OCI-LY7 (cell line): Measurements from ENCODE around the gene AFF3. TPM values are rescaled to one million over a fixed set of nuclear protein-coding genes. Genes with fewer than 3 reads are reported as not detected.

Source experiments
- BruUV-seq: library from RNA; stranded (reverse); fragments of 400-500 nt; replicated peaks from 2 replicates; lab custom pipeline; 2021; lab: Mats Ljungman, UMichigan
- CTCF ChIA-PET: fragments of 300-600 bp; sonication (Branson Sonifier 250); formaldehyde crosslinking; loops from one replicate; lab custom pipeline; 2022; ENCODE audit warnings: antibody characterized with exemption; ENCODE audit not compliant: unreplicated experiment; lab: Charles Lee
- POLR2A ChIA-PET: fragments of 300-600 bp; sonication (Branson Sonifier 250); formaldehyde crosslinking; loops from one replicate; lab custom pipeline; 2022; ENCODE audit warnings: antibody characterized with exemption; lab: Charles Lee
- DNase-seq: peaks from one replicate; pipeline ENCODE4 v3.0.0-alpha.2; 2015; ENCODE audit warnings: low spot score
- H2AFZ ChIP-seq: fragments of 200-600 bp; sonication (generic), shearing (Covaris generic); 2 replicates; pipeline ENCODE4 v1.6.1; 2014; ENCODE audit warnings: mild to moderate bottlenecking, antibody characterized with exemption, low read length, moderate library complexity
- H3K27ac ChIP-seq: fragments of 200-600 bp; sonication (generic); 2 replicates; pipeline ENCODE4 v1.5.1; 2014; ENCODE audit warnings: mixed run types, low read depth, mild to moderate bottlenecking, moderate library complexity, low read length, inconsistent platforms; ENCODE audit not compliant: poor library complexity, severe bottlenecking
- H3K36me3 ChIP-seq: fragments of 200-600 bp; sonication (generic); 2 replicates; pipeline ENCODE4 v1.6.1; 2014; ENCODE audit warnings: mild to moderate bottlenecking, antibody characterized with exemption, low read length, moderate library complexity, mixed read lengths; ENCODE audit not compliant: insufficient read depth
- H3K4me1 ChIP-seq: fragments of 200-600 bp; sonication (generic); 2 replicates; pipeline ENCODE4 v1.5.1; 2014; ENCODE audit warnings: mild to moderate bottlenecking, low read length; ENCODE audit not compliant: insufficient read depth, poor library complexity, severe bottlenecking
- H3K4me2 ChIP-seq: fragments of 200-600 bp; sonication (generic); 2 replicates; pipeline ENCODE4 v1.6.1; 2014; ENCODE audit warnings: mild to moderate bottlenecking, low read length
- H3K4me3 ChIP-seq: fragments of 200-600 bp; sonication (generic); 2 replicates; pipeline ENCODE4 v1.5.1; 2014; ENCODE audit warnings: mild to moderate bottlenecking, low read depth, low read length; ENCODE audit not compliant: poor library complexity, severe bottlenecking
- H3K79me2 ChIP-seq: fragments of 200-600 bp; sonication (generic); 2 replicates; pipeline ENCODE4 v1.6.1; 2016; ENCODE audit warnings: low read depth, mild to moderate bottlenecking, low read length, moderate library complexity, mixed read lengths; ENCODE audit not compliant: insufficient read depth
- H3K9me2 ChIP-seq: fragments of 200-600 bp; sonication (generic); 2 replicates; pipeline ENCODE4 v1.6.1; 2016; ENCODE audit warnings: mild to moderate bottlenecking, low read length, mixed read lengths; ENCODE audit not compliant: insufficient read depth
- H3K9me3 ChIP-seq: fragments of 200-600 bp; sonication (generic); 2 replicates; pipeline ENCODE4 v1.6.1; 2014; ENCODE audit warnings: mild to moderate bottlenecking, mixed run types, low read length, mixed read lengths
- H4K20me1 ChIP-seq: fragments of 200-600 bp; sonication (generic); 2 replicates; pipeline ENCODE4 v1.6.1; 2014; ENCODE audit warnings: mild to moderate bottlenecking, antibody characterized with exemption, low read length, moderate library complexity, mixed read lengths; ENCODE audit not compliant: insufficient read depth
- CTCF ChIP-seq: fragments of 200-600 bp; sonication (generic); conservative IDR thresholded peaks from 2 replicates; pipeline ENCODE4 v1.5.1; 2014; ENCODE audit warnings: mild to moderate bottlenecking, antibody characterized with exemption, low read length, moderate library complexity, mixed read lengths
- EZH2phosphoT487 ChIP-seq: fragments of 200-600 bp; sonication (generic); IDR thresholded peaks from 2 replicates; pipeline ENCODE4 v1.6.1; 2018; ENCODE audit warnings: low read depth, borderline replicate concordance, mild to moderate bottlenecking, mixed run types, antibody characterized with exemption, low read length, moderate library complexity, mixed read lengths
- intact Hi-C: fragments of 100-400 bp; cut with micrococcal nuclease; formaldehyde crosslinking; loops from one replicate; pipeline ENCODE4 v1.10.0; 2022; ENCODE audit not compliant: unreplicated experiment
- total RNA-seq, 2 experiments: library from RNA; depleted of rRNA in 1 of 2; stranded (reverse); fragments of >200 nt in 1 of 2; shearing (Covaris generic) in 1 of 2; gene quantifications; 2 replicates each; pipeline ENCODE4 v1.2.3, GENCODE V29; 2014 to 2022

AFF3 gene
- total RNA-seq, 2 experiments from 2014 or later, result 131 to 133 TPM

- Histone ChIP-seq H3K4me2 (no peak overlapping the region), H3K9me2 (no peaks in the 10 kb centered on the region), H4K20me1 (no peaks in the 10 kb centered on the region), H3K27ac (no peak overlapping the region), H3K79me2 (no peaks in the 10 kb centered on the region), H3K4me1 (no peaks in the 10 kb centered on the region), H3K4me3 (no peak overlapping the region), H3K36me3 (peaks cover 48% of the 10 kb centered on the region), H2AFZ (no peak overlapping the region), H3K9me3 (no peaks in the 10 kb centered on the region)
- ChIA-PET POLR2A (interaction anchor here (0.7 to 2.0 kb wide), 2 partner anchors 13 to 124 kb away, joined by 4 read pairs; no protein-coding TSS in a partner anchor), CTCF (no interaction called here)
- no peak for DNase-seq
- BruUV-seq, result no TSS peak
- TF ChIP-seq EZH2phosphoT487, result no peak
- TF ChIP-seq CTCF, result no peak
- intact Hi-C loops, result no loop called here
Observed at GRCh38 chr2:100046961-100047947, 95.1 kb downstream of the AFF3 start.

- Histone ChIP-seq H3K79me2 (no peaks in the 10 kb centered on the region), H3K4me2 (no peak overlapping the region), H3K36me3 (peaks cover 47% of the 10 kb centered on the region), H3K4me1 (no peaks in the 10 kb centered on the region), H2AFZ (no peak overlapping the region), H3K4me3 (no peak overlapping the region), H4K20me1 (no peaks in the 10 kb centered on the region), H3K9me2 (no peaks in the 10 kb centered on the region), H3K9me3 (no peaks in the 10 kb centered on the region), H3K27ac (no peak overlapping the region)
- intact Hi-C loops, result no loop called here
- no TSS peak for BruUV-seq
- ChIA-PET POLR2A (no interaction called here), CTCF (no interaction called here)
- TF ChIP-seq CTCF (no peak), EZH2phosphoT487 (no peak)
- no peak for DNase-seq
Observed at GRCh38 chr2:100045000-100045399, 97.4 kb downstream of the AFF3 start.

GRCh38 chr2:100043891-100044255 is 98.5 kb downstream of the AFF3 start:
- intact Hi-C loops, result no loop called here
- Histone ChIP-seq H3K27ac (no peak overlapping the region), H3K4me1 (no peaks in the 10 kb centered on the region), H3K9me2 (no peaks in the 10 kb centered on the region), H3K4me2 (no peak overlapping the region), H3K79me2 (no peaks in the 10 kb centered on the region), H2AFZ (no peak overlapping the region), H3K9me3 (no peaks in the 10 kb centered on the region), H4K20me1 (no peaks in the 10 kb centered on the region), H3K36me3 (peaks cover 53% of the 10 kb centered on the region), H3K4me3 (no peak overlapping the region)
- ChIA-PET POLR2A (no interaction called here), CTCF (no interaction called here)
- DNase-seq, result no peak
- TF ChIP-seq CTCF (no peak), EZH2phosphoT487 (no peak)
- no TSS peak for BruUV-seq
